ENCODE measurements around the gene OR14J1.

GRCh38 chr6:29319931-29320330, 18.4 kb downstream of the OR14J1 start:
- TF ChIP-seq CTCF (IDR thresholded peaks at IDR 0.05; ENCODE audit: extremely low read depth in 1 of 2, insufficient read depth in 1 of 2, low read depth in 1 of 2, low read length in 2 of 2), result no peak
- no peak for TF ChIP-seq MAX (IDR thresholded peaks at IDR 0.05; ENCODE audit: insufficient read depth, insufficient read length)
- TF ChIP-seq POLR2AphosphoS5 (IDR thresholded peaks at IDR 0.05; ENCODE audit: insufficient read depth, low read depth, low read length), result no peak
- TF ChIP-seq POLR2A (IDR thresholded peaks at IDR 0.05; ENCODE audit: low read depth, low read length), result no peak
- no peak for TF ChIP-seq EZH2 (IDR thresholded peaks at IDR 0.05; ENCODE audit: borderline replicate concordance, low read depth, low read length, severe bottlenecking)
- no peak for TF ChIP-seq JUN (IDR thresholded peaks at IDR 0.05; ENCODE audit: borderline replicate concordance, insufficient read depth, insufficient read length, low read depth)
